HG03575 (cell line): ENCODE measurements around the gene FAM168B.
A peak's percentile ranks its signal among the peaks of the same experiment; 100 is the strongest.
"Not testable (repeated sequence)": the region's sequence is repeated elsewhere in the genome, so short reads cannot be mapped to it uniquely, and the experiment has no call there.

ENCODE experiments used
- ATAC-seq: cut with Tn5 transposase; IDR thresholded peaks from one replicate; pipeline ENCODE4 v1.9.1; 2021; ENCODE audit not compliant: unreplicated experiment, insufficient number of reproducible peaks, low FRiP score; ENCODE audit errors: extremely low read depth

FAM168B gene

DNA sequence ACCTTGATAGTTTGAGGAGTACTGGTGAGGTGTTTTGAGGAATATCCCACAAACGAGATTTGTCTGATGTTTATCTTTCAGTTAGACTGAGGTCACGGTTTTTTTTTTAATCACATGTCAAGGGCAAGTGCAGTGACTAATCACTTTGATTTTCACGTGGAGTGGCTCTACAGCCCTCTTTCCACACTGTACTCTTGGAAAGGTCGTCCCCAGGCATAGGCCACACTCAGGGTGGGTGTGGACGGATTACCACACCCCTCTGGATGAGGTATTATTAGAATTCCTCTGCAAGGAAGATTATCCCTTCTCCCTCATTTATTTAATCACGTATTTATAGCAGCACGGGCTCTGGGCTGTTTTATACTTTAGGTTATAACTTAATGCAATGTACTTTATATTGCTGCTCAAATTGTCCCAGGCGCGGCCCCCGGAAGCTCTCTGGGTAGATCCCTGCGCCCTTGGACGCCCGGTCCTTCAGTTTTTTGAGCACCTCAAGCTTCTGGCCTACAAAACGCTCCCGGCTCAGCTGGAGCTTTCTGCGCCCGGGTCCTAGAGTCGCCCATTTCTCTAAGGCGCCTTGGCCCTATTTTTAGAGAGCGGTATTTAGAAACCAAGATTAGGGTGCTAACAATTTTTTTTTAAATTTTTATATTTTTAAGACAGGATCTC is 11.4 kb upstream of the FAM168B start:
- peak; percentile 38 for ATAC-seq

DNA sequence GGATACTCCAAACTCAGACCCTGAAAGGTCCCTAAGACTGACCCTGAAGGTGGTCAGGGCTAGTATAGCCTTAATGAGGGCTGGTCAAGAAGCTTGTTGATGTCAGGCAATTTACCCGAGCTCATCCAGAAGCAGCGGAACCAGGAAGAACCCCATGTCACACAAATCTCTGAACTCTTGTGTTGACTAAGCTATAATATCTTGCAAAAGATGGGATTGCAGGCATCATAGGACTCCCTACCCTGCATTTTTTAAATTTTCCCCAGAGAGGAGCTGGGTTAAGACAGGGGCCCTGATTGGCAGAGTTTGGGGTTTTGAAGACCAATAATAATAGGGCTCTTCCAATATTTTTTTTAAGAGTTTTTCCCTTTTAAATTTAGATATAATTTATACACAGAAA is 9.9 kb upstream of the FAM168B start:
- ATAC-seq: no peak

DNA sequence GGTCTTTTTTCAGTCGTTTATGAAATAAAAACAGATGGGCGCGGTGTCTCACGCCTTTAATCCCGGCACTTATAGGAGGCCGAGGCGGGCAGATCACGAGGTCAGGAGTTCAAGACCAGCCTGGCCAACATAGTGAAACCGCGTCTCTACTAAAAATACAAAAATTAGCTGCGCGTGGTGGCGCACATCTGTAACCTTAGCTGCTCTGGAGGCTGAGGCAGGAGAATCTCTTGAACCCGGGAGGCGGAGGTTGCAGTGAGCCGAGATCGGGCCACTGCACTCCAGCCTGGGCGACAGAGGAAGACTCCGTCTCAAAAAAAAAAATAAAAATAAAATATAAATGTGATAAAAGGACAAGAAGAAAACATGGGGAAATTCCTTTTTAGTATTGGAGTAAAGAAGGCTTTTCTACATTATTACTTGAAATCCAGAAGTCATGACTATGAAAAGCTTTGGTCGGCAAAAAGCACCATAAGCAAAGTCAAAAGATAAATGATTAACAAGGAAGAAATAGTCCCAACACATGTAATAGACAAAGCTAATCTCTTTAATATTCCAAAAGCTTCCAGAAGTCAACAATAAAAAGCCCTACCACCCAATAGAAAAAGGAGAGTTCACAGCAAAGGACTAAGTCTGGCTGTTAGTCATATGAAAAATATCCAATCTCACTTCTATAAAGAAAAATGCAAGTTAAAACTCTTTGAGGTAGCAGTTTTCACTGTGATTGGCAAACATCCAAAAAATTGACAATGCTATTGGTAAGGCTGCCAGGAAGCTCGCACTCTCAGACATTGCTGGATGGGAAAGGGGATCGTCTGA is 1.4 kb upstream of the FAM168B start:
- no peak for ATAC-seq

DNA sequence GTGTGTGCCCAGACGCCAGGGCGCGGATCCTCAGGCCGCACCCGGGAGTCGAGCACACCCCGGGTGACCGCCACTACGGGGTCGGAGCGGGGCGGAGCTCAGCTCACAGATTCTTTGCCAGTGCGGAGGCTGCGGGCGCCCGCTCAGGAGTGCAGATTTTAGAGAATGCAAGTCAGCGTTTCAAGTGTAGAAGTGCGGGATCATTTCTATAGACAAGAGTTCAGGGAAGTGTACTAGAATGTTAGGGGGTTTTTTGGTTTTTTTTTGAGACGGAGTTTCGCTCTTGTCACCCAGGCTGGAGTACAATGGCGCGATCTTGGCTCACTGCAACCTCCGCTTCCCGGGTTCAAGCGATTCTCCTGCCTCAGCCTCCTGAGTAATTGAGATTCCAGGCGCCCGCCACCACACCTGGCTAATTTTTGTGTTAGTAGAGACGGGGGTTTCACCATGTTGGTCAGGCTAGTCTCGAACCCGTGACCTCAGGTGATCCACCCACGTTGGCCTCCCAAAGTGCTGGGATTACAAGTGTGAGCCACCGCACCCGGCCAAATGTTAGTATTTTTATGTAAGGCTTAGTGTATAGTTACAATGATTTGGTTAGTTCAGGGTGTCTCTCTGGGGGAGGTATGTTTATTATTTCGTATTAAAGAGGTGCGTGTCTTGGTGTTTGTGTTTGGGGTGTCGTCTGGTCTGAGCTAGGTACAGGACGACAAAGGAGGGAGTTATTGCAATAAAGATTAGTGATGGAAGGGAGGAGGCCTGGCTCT is 619 bp upstream of the FAM168B start:
- ATAC-seq: peak; percentile 37

DNA sequence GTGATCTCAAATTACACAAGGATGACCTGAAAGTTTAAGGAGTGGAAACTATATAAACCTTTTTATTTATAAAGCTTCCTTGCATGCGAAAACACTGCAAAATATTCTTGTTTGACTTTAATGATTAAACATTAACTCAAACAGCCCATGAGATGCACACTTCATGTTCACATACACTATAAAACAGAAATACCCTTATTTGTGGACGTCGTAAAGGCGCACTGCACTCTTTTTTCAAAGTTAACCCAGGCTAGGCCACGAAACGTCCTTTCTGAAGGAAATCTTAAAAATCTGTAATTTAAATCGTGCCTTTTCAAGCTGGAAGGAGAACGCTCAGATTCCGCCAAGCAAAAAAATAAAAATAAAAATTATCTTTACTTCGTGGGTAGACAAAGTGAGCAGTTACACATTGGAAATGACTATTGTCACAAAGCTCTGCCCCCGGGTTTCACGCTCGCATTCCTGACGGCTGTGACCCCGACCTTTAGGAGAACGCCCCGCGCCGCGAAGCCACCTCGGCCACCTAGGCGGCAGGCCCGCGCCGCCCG is 728 bp downstream of the FAM168B start:
- ATAC-seq: no peak

DNA sequence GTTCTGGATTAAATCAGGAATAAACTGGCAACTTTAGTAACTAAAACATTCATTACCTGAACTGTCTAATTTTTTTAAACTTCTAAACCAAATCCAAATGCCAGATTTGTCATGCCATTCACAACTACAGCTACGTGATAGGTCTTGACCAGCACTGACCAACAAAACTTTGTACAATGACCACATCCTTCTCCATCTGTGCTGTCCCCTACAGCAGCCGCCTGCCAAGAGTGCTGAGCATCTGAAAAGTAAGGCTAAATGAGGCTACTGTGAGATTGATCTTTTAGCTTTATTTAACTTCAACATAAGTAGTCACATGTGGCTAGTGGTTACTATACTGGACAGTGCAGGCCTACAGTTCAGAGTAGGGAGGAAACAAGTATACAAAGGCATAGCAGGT is 7.6 kb downstream of the FAM168B start:
- no peak for ATAC-seq

DNA sequence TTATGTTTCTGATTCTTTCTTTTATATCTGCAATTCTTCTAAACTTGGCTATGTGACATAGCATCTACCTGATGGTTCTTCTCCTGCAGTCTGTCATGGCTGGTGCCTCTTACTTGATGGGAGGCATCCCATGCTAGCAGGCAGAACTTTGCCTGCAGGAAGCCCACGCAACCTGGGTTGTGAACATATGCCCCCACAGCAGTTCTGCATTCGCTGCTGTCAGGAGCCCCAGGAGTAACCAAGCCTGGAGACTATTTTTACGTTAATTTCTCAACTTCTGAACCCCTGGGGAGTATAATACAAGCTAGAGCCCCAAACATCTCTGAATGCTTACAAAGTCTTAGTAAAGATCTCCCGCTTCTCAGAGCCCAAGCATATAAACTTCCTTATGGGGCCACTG is 12.1 kb downstream of the FAM168B start:
- no peak for ATAC-seq

DNA sequence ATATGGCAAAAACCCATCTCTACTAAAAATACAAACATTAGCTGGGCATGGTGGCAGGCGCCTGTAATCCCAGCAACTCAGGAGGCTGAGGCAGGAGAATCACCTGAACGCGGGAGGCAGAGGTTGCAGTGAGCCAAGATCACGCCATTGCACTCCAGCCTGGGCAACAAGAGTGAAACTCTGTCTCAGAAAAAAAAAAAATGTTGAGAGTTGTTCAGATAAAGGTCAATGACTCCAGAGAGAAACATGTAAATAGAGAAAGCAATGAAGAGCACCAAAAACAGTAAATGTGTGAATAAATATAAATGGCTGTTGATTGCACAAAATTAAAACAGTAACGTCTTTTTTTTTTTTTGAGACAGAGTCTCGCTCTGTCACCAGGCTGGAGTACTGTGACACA is 13.3 kb downstream of the FAM168B start:
- not testable (repeated sequence) for ATAC-seq

DNA sequence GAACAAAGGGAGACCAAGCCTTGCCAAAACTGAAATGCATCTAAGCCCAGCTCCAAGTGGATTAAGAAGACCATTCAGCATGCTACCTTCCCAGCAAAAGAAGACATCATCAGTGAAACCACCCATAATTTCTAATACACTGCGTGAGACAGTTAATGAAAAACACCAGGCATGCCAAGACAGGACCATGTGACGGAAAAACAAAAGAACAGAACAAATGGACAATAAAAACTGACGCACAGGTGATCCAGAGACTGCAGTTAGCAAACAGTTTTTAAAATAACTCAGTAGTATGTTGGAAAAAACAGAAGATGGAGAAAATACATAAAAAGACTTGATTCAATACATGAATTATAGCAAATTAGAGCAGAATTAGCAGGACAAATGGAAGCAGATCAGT is 15.3 kb downstream of the FAM168B start:
- ATAC-seq: no peak

DNA sequence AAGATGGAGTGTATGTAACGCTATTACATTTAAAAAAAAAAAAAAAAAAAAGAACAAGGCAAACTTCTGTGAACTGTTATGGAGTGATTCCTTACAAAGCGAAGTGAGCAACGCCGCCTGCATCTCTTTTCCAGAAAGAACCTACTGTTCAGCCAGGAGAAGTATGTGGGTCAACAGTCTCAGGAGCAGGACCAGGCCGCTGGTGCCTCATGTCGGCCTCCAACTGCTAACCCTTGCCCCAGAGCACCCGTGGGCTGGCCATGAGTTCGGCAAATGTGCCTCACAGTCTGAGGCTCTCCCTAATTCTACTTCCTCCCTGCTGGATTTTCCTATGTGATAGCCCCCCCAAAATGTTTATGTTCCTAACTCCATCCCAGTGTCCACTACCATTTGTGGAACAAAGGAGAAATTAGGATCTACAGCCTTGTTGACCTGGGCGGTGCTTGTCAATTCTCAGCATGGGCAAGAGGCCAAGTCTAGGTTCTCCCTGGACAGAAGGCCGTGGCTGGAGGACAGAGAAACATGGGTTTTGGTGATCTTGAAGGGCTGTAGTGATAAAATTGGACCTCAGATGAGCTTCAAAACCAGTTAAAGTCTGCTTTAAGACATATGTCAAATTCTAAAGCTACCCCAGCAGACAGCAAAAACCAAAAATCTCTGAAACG is 15.9 kb downstream of the FAM168B start:
- no peak for ATAC-seq

DNA sequence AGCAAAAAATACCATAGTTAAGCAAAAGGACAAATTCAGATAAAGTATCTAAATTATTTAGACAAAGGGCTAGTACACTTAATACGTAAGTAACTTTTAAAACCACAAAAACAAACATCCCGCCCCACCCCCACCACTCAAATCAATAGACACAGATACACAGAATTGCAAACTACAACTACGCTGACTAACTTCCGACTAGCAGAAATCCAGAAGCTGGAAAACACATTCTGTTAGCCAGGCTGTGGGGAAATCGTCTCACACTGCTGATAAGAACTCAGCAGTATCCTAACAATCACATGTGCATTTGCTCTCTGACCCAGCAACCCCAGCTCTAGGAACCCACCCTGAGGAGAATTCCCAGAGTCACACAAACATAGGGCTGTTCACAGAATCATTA is 16.6 kb downstream of the FAM168B start:
- no peak for ATAC-seq

DNA sequence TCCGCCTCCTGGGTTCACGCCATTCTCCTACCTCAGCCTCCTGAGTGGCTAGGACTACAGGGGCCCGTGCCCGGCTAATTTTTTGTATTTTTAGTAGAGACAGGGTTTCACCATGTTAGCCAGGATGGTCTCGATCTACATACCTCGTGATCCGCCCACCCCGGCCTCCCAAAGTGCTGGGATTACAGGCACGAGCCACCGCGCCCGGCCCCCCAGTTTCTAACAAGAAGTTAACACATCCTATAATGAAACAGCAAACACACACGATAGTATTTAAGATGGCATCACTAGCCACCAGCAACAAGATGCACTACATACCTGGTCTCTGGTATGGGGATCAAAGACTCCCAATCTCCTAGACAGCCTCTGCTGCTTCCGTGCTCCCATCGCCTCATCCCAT is 17.7 kb downstream of the FAM168B start:
- not testable (repeated sequence) for ATAC-seq

DNA sequence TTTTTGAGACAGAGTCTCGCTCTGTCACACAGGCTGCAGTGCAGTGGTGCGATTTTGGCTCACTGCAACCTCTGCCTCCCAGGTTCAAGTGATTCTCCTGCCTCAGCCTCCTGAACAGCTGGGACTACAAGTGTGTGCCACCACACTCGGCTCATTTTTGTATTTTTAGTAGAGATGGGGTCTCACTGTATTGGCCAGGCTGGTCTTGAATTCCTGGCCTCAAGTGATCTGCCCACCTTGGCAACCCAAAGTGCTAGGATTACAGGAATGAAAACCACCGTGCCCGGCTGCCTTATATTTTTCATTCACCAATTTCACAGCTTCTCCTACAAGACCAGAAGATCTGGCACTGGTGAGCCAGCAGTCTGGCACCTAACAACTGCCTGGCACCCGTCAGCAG is 25.1 kb downstream of the FAM168B start:
- not testable (repeated sequence) for ATAC-seq

DNA sequence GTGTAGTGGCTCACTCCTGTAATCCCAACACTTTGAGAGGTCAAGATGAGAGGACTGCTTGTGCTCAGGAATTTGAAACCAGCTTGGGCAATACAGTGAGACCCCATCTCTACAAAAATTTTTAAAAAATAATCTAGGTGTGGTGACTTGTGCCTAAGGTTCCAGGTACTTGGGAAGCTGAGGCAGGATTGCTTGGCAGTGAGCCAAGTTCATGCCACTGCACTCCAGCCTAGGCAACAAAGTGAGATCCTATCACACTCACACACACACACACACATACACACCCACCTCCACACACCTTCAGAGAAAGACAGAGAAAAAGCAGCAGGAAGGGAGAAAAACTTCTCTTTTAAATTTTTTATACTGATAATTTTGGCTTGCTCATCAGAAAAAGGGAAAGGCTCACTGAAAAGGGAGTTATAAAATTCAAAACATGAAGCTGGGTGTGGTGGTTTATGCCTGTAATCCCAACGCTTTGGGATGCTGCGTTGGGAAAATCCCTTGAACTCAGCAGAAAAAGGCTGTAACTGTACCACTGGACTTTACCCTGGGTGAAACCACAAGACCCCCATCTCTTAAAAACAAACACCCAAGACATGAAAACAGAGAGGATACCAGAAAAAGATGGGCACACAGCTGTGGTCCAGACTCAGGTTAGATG is 25.7 kb downstream of the FAM168B start:
- ATAC-seq: no peak

DNA sequence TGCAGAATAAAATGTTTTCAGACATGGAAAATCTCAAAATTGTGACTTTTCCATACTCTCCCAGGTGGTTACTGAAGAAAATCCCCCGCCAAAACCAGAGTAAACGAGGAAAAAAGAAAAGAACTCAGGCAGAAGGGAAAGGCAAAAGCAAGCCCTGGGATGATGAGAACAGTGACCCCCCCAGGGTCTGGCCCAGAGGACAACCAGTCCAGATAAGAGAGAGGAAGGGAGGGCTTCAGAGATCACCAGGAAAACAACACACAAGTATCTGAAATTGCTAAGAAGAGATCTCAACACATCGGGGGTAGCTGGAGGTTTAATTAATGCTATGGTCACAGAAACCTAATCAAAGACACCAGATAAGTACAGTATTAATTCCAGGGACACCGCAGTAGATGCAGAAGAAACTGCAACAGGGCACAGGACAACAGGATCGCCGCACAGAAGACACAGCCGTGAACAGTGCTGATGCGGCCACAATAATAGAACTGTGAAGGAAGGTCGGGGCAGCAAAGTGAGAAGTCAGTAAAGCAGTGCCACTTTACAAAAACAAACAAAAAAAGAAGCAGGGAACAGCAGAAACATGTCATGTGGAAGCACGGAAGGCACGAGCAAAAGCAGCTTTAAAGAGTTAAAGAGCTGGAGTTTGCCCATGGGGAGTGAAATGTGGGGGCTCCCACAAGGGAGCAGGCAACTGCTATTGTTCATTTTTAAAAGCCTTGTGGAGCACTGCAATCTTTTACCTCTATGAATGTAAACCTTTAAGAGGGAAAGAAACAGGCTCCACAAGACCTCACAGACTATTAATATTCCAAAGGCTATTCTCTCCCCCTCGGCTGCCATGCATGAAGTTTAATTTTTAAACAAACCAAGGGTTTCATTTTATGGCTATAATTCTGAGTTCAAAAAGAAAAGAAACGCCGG is 28.4 kb downstream of the FAM168B start:
- no peak for ATAC-seq

DNA sequence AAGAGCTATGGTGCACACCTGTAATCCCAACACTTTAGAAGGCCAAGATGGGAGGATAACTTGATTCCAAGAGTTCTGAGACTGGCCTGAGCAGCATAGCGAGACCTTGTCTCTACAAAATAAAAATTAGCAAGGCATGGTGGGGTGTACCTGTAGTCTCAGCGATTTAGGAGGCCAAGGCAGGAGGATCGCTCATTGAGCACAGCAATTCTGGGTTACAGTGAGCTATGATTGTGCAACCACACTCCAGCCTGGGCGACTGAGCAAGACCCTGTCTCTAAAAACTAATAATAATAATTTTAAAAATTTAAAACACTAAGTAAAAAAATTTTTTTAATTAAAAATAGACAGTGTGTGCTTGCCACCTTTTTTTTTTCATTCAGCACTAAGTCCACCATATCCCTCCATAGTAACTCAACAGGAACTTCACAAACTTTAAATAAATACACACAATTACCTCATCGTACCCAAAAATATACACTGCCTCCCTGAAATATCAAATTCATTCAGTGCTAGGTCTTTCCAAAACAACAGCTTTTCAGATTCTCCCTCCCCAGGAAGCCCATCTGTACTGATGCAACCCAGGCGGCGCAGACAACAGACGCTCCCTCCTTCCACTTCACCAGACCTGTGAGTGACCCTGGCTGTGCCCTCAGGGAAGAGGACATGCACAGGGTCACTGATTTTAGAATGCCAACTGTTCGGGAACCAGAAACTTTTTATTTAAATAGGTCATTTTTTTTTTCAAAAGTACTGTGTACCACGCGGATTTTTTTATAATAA is 29.6 kb downstream of the FAM168B start:
- no peak for ATAC-seq

DNA sequence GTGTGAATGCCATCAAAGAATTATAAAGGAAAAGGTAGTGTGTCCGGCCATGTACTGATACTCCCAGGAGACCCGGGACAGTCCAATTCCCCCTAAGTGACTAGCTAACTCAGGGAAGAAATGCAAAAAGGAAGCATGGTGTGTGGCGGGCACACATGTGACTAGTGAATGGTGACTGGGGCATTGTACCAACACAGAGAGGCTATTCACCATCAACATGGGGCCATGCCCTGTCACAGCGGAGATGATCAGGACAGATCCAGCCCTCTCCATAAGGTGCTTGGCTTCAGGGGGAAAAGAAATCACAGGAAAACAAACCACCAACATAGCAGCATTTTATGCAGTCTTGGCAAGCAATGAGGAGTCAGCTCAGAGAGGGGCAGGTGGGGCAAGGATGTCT is 34.3 kb downstream of the FAM168B start:
- ATAC-seq: no peak
